GM12872 (cell line): ENCODE data around the gene TMEM205.

Experiments used
- CTCF ChIP-seq: IDR thresholded peaks from 3 replicates; pipeline ENCODE4 v1.5.1; 2011; ENCODE audit warnings: low read depth, mild to moderate bottlenecking, low read length, moderate library complexity; ENCODE audit not compliant: insufficient read depth

Gene TMEM205

GRCh38 chr19:11342429-11342828, 3.6 kb downstream of the TMEM205 start:
- no peak for TF ChIP-seq CTCF

GRCh38 chr19:11339254-11340098, 6.6 kb downstream of the TMEM205 start, which contains the start of gene RAB3D:
Gene RAB3D (minus strand): TSS chr19:11339657. CDS start chr19:11337399, 2,258 bp downstream.
- no peak for TF ChIP-seq CTCF

- TF ChIP-seq CTCF, result no peak
These were observed 7.4 kb downstream of the TMEM205 start for GRCh38 chr19:11338569-11339253.

- TF ChIP-seq CTCF, result no peak
These were observed 7.9 kb downstream of the TMEM205 start for GRCh38 chr19:11338121-11338520.

- TF ChIP-seq CTCF, result no peak
These were observed 9.0 kb downstream of the TMEM205 start for GRCh38 chr19:11337080-11337479.

GRCh38 chr19:11335449-11336146, 10.5 kb downstream of the TMEM205 start:
- no peak for TF ChIP-seq CTCF

GRCh38 chr19:11332822-11333221, 13.2 kb downstream of the TMEM205 start:
- TF ChIP-seq CTCF, result no peak
